ENCODE data around the gene OSBPL10. TPM values are rescaled to one million over a fixed set of nuclear protein-coding genes. Genes with fewer than 3 reads are reported as not detected.
"Not testable (repeated sequence)": the region's sequence is repeated elsewhere in the genome, so short reads cannot be mapped to it uniquely, and the experiment has no call there.

The OSBPL10 gene
- total RNA-seq, 4 donors from 2014 or later, result 20.4 to 44.4 (median 30.2) TPM

DNA sequence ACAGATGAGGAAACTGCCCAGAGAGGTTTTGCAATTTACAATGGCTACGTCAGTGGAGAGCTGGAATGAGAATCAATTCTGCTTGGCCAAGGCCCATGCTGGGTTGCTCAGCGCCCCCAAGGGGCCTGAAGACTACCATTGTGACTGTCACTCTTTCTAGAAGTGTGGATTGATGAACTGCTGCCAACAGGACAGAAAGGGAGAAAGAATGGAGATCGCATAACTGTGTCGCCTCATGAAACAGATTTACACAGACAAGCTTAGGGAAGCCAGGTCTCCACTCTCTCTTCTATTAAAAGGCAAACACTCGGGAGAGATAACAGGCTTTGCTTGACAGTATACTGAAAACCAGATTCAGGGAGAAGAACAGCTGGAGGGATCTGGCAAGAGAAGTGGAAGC, 288.3 kb downstream of the OSBPL10 start:
- TF ChIP-seq, protein P1, sequence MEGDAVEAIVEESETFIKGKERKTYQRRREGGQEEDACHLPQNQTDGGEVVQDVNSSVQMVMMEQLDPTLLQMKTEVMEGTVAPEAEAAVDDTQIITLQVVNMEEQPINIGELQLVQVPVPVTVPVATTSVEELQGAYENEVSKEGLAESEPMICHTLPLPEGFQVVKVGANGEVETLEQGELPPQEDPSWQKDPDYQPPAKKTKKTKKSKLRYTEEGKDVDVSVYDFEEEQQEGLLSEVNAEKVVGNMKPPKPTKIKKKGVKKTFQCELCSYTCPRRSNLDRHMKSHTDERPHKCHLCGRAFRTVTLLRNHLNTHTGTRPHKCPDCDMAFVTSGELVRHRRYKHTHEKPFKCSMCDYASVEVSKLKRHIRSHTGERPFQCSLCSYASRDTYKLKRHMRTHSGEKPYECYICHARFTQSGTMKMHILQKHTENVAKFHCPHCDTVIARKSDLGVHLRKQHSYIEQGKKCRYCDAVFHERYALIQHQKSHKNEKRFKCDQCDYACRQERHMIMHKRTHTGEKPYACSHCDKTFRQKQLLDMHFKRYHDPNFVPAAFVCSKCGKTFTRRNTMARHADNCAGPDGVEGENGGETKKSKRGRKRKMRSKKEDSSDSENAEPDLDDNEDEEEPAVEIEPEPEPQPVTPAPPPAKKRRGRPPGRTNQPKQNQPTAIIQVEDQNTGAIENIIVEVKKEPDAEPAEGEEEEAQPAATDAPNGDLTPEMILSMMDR (IDR thresholded peaks at IDR 0.05), result no peak
- TF ChIP-seq POLR2A (IDR thresholded peaks at IDR 0.05), result no peak
- WGBS, 2 donors, result 88 to 89% methylated on average over 5 of the region's 5 CpGs
- intact Hi-C loops (cut with DNase I; ENCODE audit: low total_unique reads), result no loop called here
- DNase-seq (ENCODE audit: low spot score in 2 of 2), result no peak
- no peak overlapping the region for H3K4me3 ChIP-seq (ENCODE audit: low read depth, poor library complexity, severe bottlenecking)

DNA sequence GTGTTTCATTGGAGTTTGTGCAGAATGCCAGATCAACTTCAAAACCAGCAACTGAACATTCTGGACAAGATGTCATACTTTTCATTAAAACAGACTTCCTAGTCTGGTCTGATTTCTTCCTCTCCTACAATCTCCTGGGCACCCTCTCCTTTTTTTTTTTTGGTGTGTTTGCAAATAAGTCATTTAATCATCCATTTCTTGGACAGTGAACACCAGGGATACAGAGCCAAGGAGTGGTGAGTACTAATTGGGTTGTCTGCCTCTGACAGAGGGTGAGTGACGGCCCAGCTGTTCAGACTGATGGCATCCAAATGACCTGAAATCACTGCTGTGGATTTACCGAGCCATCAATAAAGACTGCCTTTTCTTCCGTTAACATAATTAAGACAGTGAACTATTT, 290.3 kb downstream of the OSBPL10 start:
- TF ChIP-seq, protein P1 (IDR thresholded peaks at IDR 0.05), result no peak
- TF ChIP-seq POLR2A (IDR thresholded peaks at IDR 0.05), result no peak
- WGBS, 2 donors, result 75 to 80% methylated on average over 3 of the region's 3 CpGs
- intact Hi-C loops (cut with DNase I; ENCODE audit: low total_unique reads), result no loop called here
- DNase-seq (ENCODE audit: low spot score in 2 of 2), result no peak
- H3K4me3 ChIP-seq (ENCODE audit: low read depth, poor library complexity, severe bottlenecking), result no peak overlapping the region

DNA sequence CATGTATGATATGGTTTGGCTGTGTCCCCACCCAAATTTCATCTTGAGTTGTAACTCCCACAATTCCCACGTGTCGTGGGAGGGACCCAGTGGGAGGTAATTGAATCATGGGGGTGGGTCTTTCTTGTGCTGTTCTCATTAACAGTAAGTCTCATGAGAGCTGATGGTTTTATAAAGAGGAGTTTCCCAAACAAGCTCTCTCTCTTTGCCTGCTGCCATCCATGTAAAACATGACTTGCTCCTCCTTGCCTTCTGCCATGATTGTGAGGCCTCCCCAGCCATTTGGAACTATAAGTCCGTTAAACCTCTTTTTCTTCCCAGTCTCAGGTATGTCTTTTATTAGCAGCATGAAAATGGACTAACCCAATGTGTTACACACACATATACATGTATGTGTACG, 291.5 kb downstream of the OSBPL10 start:
- intact Hi-C loops (cut with DNase I; ENCODE audit: low total_unique reads), result not testable (repeated sequence)
- WGBS, 2 donors, result 93 to 94% methylated on average over 4 of the region's 4 CpGs

DNA sequence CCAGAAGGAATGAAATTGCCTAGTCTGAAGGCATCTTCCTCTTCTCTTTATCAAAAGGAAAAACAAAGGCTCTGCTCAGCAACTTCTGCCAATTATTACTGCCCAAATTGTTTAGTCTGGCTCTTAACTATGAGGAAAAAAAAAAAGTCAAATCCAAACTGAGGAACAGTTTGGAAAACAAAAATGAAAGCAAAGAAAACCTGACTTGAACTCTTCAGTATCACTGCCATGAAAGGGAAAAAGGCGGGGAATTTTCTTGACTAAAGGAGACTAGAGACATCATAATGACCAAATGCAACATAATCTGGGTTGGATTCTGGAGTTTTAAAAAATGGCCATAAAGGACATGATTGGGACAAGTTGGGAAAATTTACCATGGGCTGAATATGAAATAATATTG, 292.1 kb downstream of the OSBPL10 start:
- DNase-seq (ENCODE audit: low spot score in 2 of 2), result no peak
- no peak overlapping the region for H3K4me3 ChIP-seq (ENCODE audit: low read depth, poor library complexity, severe bottlenecking)
- intact Hi-C loops (cut with DNase I; ENCODE audit: low total_unique reads), result no loop called here
- TF ChIP-seq POLR2A (IDR thresholded peaks at IDR 0.05), result no peak
- WGBS, 2 donors, result 75 to 77% methylated on average over 1 of the region's 1 CpG

More for the DNA sequence above, 291.5 kb downstream of the OSBPL10 start:
- not testable (repeated sequence) for H3K4me3 ChIP-seq (ENCODE audit: low read depth, poor library complexity, severe bottlenecking); DNase-seq (ENCODE audit: low spot score in 2 of 2)

DNA sequence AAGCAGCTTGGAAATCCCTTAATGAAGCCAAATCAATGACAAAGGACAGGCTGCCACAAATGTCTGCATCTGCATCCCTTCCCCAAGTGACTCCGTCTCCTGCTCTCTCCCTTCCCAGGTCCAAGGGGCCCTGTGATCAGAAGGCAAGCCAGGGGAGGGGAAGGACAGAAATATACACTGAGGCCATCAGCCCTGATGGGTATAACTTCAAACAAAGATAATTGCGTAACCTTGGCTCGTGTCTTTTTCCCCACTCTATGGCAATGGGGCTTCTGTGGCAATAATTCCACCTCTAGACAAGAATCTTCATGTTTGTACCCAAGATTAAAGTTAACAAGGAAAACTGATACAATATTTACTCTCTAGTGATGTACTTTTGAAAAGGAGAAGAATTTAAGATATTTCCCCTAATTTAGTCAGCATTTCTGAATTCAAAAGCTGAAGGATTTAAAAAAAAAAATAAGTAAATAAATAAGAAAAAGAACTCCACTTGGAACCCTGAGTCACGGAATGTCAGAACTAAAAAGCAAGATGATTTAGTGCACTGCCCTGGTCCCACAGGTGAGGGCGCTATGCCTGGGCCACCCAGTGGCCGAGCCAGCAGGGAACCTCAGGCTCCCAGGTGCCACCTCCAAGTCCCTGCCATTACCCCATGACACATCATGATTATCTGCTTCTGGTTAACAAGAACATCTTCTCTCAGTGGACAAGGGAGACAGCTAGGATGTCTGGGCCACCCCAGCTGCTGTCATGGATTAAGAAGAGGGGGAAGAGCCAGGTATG, 293.9 kb downstream of the OSBPL10 start:
- H3K4me3 ChIP-seq (ENCODE audit: low read depth, poor library complexity, severe bottlenecking), result no peak overlapping the region
- TF ChIP-seq, protein P1 (IDR thresholded peaks at IDR 0.05), result no peak
- TF ChIP-seq POLR2A (IDR thresholded peaks at IDR 0.05), result no peak
- intact Hi-C loops (cut with DNase I; ENCODE audit: low total_unique reads), result no loop called here
- 91 to 95% methylated on average over 6 of the region's 6 CpGs for WGBS, 2 donors
- no peak for DNase-seq (ENCODE audit: low spot score in 2 of 2)

DNA sequence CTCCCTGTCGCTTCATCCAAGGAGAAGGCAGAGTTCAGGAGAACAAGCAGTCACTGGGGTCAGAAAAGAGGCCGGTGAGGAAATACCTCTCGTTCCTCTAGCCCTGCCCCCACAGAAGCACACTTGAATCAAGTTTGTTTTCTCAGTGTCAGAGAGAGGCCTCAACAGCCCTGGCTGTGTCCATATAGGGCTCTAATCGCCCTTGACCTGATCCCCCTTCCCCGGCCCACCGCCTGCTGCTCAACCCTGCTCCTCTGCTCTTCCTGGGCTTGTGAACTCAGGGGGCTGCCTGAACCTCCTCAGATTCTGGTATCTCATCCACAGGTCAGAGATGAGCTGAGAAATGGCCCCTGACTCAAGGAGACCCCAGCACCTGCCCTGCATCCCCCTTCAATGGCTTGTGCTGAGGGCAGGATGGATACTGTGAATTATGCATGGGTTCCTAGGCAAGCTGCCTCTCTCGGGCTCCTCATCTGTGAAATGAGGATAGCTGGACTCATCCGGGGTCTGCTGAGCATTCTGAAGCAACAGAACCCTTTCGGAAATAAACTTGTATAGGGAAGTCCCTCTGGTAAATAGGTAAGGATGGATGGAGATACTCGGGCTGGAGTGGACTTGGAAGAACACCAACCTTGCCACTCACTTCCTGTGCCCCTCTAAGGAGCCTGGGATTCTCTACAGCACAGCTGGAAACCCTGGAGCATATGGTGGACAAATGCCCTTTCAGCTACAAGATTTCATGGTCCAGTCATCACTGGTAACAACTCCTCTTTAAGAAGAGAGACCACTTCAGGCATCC, 300.8 kb downstream of the OSBPL10 start:
- DNase-seq (ENCODE audit: low spot score in 2 of 2), result peak in 1 of 2 donors; percentile 58
- WGBS, 2 donors, result 92 to 95% methylated on average over 10 of the region's 10 CpGs
- H3K4me3 ChIP-seq (ENCODE audit: low read depth, poor library complexity, severe bottlenecking), result no peak overlapping the region
- intact Hi-C loops (cut with DNase I; ENCODE audit: low total_unique reads), result no loop called here
- no peak for TF ChIP-seq POLR2A (IDR thresholded peaks at IDR 0.05)
- TF ChIP-seq, protein P1 (IDR thresholded peaks at IDR 0.05), result no peak

Data from lower leg skin (tissue), 4 donors.